Right lobe of liver (tissue), 6 donors: ENCODE results near the gene HOXD8. TPM values are rescaled to one million over a fixed set of nuclear protein-coding genes. Genes with fewer than 3 reads are reported as not detected.

ENCODE experiments used
- ATAC-seq, 4 donors: fragments of 200-7000 bp; cut with Tn5 transposase; one replicate each; pipeline ENCODE4 v1.9.1; 2020; ENCODE audit warnings: mild to moderate bottlenecking in 4 of 4, moderate library complexity in 4 of 4
- DNase-seq, 3 donors: peaks; one replicate each; pipeline ENCODE4 v3.0.0-alpha.2; 2020
- H3K27ac ChIP-seq, 3 donors: fragments of 200-600 bp; one replicate each; pipeline ENCODE4 v1.8.0; 2022
- H3K27me3 ChIP-seq, 2 donors: fragments of 200-600 bp; one replicate each; pipeline ENCODE4 v1.8.0; 2022
- H3K36me3 ChIP-seq, 4 donors: fragments of 200-600 bp; sonication (generic) in 1 of 4; one replicate each; pipeline versions ENCODE4 v1.5.1 to v1.8.0; 2017 to 2022; ENCODE audit warnings: control low read depth in 1 of 4
- H3K4me1 ChIP-seq, 4 donors: fragments of 200-600 bp; sonication (generic) in 1 of 4; one replicate each; pipeline versions ENCODE4 v1.5.1 to v1.8.0; 2017 to 2022; ENCODE audit warnings: control low read depth in 1 of 4
- H3K4me3 ChIP-seq, 3 donors: fragments of 200-600 bp; one replicate each; pipeline ENCODE4 v1.8.0; 2022
- H3K9me3 ChIP-seq, 4 donors: fragments of 200-600 bp; sonication (generic) in 1 of 4; one replicate each; pipeline versions ENCODE4 v1.5.1 to v1.8.0; 2017 to 2022; ENCODE audit warnings: control low read depth in 1 of 4
- CTCF ChIP-seq, 4 donors: fragments of 200-600 bp in 3 of 4; fragments of 450-650 bp in 1 of 4; IDR thresholded peaks; one replicate each; pipeline versions ENCODE4 v1.5.1 to v1.8.0; 2016 to 2022; ENCODE audit warnings: antibody characterized with exemption in 4 of 4, mild to moderate bottlenecking in 2 of 4
- POLR2A ChIP-seq: fragments of 450-650 bp; IDR thresholded peaks from one replicate; pipeline ENCODE4 v1.6.1; 2017; ENCODE audit warnings: antibody characterized with exemption, mild to moderate bottlenecking
- WGBS: methylation state at CpG from one replicate; pipeline ENCODE4 v1.1.6; 2018; ENCODE audit warnings: low coverage, low lambda C conversion rate; ENCODE audit not compliant: insufficient coverage; ENCODE audit errors: missing lambda C conversion rate; 5-methylcytosine and 5-hydroxymethylcytosine counted together
- intact Hi-C, 2 donors: fragments of 100-400 bp; cut with DNase I; formaldehyde crosslinking; loops; one replicate each; pipeline versions ENCODE4 v1.11.2 to v1.14.1; 2022
- total RNA-seq, 6 experiments: library from RNA; depleted of rRNA in 2 of 6; stranded (reverse); fragments of >200 nt in 2 of 6; fragmentation: NEBNext Ultra II Directional in 3 of 6; extraction: Animal tissue kit (Norgen Biotek cat#: 25700) in 3 of 6; gene quantifications; one replicate each; pipeline versions ENCODE4 v1.1.0 to v1.2.4, GENCODE V29; 2016 to 2023
- donor health status: DM: no; HTN: yes; CAD: no.
- donor health status: DM: no; HTN: no; CAD: no.
- donor health status: DM: no; HTN: no; CAD: no.
- donor health status: DM: no; HTN: yes; CAD: no.
- donor health status: DM: no; HTN: yes; CAD: no.

The HOXD8 gene
- total RNA-seq, 6 experiments from 2014 or later, result 0.74 TPM; not detected in 5

GRCh38 chr2:176147210-176147799 lies 17.8 kb downstream of the HOXD8 start:
- whole genome bisulfite sequencing, result 10% methylated on average over 8 of the region's 32 CpGs
- Histone ChIP-seq H3K4me1 (no peaks in the 10 kb centered on the region), H3K4me3 (no peak overlapping the region), H3K9me3 (no peaks in the 10 kb centered on the region), H3K27me3 (peaks cover 0 to 51% of the 10 kb centered on the region in 2 donors), H3K36me3 (no peaks in the 10 kb centered on the region), H3K27ac (no peak overlapping the region)
- no peak for DNase-seq
- intact Hi-C loops, result loop anchor here (10.0 kb wide), 3 partner anchors 307 to 487 kb away; no protein-coding TSS in a partner anchor
- TF ChIP-seq CTCF (IDR thresholded peaks at IDR 0.05) (no peak), POLR2A (no peak)
- no peak for ATAC-seq

DNA sequence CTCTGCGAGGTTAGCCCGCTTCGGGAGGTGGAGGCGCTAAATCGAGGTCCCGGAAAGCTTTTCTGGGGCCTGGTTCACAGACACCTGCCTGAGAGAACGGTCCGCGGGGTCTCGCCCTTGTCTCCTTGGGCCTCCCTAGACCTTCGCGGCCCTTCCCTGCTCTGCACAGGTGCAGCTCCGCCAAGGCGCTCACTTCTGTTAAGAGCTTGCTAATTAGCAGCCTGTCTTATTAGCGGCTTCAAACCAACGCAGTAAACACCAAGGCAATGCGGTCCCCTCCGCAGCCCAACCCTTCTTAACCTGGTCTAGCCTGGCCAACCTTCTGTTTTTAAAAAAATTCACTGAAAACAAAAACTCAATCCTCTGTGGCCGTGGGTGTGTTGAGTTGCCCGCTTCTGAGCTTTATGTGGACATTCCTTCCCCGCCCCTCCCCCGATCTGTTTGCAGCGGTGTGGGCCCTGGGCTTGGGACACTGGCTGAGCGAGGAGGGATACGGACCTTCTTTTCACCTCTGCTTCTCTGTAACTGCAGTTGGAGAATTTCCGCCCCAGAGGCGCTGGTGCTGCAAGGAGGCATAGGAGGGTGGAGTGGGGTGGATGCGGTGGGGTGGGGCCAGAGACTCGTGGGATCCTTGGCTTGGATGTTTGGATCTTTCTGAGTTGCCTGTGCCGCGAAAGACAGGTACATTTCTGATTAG lies 18.4 kb downstream of the HOXD8 start:
- 5% methylated on average over 19 of the region's 31 CpGs for WGBS
- Histone ChIP-seq H3K4me1 (no peaks in the 10 kb centered on the region), H3K4me3 (no peak overlapping the region), H3K36me3 (no peaks in the 10 kb centered on the region), H3K27ac (no peak overlapping the region), H3K27me3 (peaks cover 0 to 57% of the 10 kb centered on the region in 2 donors), H3K9me3 (no peaks in the 10 kb centered on the region)
- no peak for TF ChIP-seq CTCF (IDR thresholded peaks at IDR 0.05)
- no peak for TF ChIP-seq POLR2A
- DNase-seq (no peak), ATAC-seq (no peak)
- intact Hi-C loops, result loop anchor here (10.0 kb wide), 3 partner anchors 307 to 487 kb away; no protein-coding TSS in a partner anchor

GRCh38 chr2:176148751-176149421 lies 19.4 kb downstream of the HOXD8 start:
- Histone ChIP-seq H3K27ac (no peak overlapping the region), H3K4me3 (no peak overlapping the region), H3K9me3 (no peaks in the 10 kb centered on the region), H3K27me3 (peaks cover 0 to 67% of the 10 kb centered on the region in 2 donors), H3K4me1 (no peaks in the 10 kb centered on the region), H3K36me3 (no peaks in the 10 kb centered on the region)
- 18% methylated on average over 9 of the region's 11 CpGs for WGBS
- intact Hi-C loops, result loop anchor here (10.0 kb wide), 3 partner anchors 306 to 486 kb away; no protein-coding TSS in a partner anchor
- DNase-seq (no peak), ATAC-seq (no peak)
- TF ChIP-seq CTCF (IDR thresholded peaks at IDR 0.05) (no peak), POLR2A (no peak)

DNA sequence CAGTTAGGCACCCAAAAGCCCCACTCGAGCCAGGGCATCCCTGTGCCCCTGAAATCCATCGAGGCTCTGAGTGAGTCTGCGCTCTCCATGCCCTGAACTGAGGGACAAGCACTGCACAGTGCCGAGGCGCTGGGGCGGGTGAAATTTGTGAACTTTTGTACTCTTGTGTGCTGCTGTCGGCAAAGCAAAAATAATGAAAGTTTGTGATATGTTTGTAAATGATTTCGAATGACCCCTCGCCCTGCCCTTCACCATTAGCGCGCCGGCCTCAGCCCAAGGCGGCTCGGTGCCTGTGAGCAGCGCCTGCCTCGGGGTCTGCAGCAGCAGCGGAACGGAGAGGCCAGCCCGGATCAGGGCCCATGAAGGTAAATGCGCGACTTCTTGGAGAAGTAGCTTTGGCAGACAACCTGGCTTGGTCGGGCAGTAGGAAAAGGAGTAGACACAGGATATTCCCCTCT lies 20.0 kb downstream of the HOXD8 start:
- Histone ChIP-seq H3K4me1 (no peaks in the 10 kb centered on the region), H3K9me3 (no peaks in the 10 kb centered on the region), H3K36me3 (no peaks in the 10 kb centered on the region), H3K27me3 (peaks cover 0 to 71% of the 10 kb centered on the region in 2 donors), H3K27ac (no peak overlapping the region), H3K4me3 (no peak overlapping the region)
- intact Hi-C loops, result loop anchor here (10.0 kb wide), 3 partner anchors 305 to 485 kb away; no protein-coding TSS in a partner anchor
- TF ChIP-seq POLR2A (no peak), CTCF (IDR thresholded peaks at IDR 0.05) (no peak)
- ATAC-seq (no peak), DNase-seq (no peak)
- 6% methylated on average over 9 of the region's 22 CpGs for WGBS
